ENCODE results near the gene ASTN2. TPM values are rescaled to one million over a fixed set of nuclear protein-coding genes. Genes with fewer than 3 reads are reported as not detected.

Gene ASTN2
- total and polyA plus RNA-seq, 9 of the 15 experiments (the other 6 are each of a cell fraction or from before 2014, with no cell fraction given), result 0.56 to 3.5 (median 1.9) TPM

- in situ Hi-C loops (cut with MboI) (no loop called here), intact Hi-C loops (cut with micrococcal nuclease) (no loop called here)
- H3K9me3 ChIP-seq (replicated peaks; ENCODE audit: control insufficient read depth, insufficient read depth, low read depth, low read length), result no peaks in the 10 kb centered on the region
- FAIRE-seq (peak; percentile 68), DNase-seq (ENCODE audit: extremely low read depth in 1 of 4, low spot score in 3 of 4) (no peak), ATAC-seq (peak; percentile 55)
- H3K27me3 ChIP-seq (ENCODE audit: control insufficient read depth in 2 of 2, insufficient read depth in 2 of 2, low read length in 2 of 2), result no peaks in the 10 kb centered on the region
- ChIA-PET POLR2A (interaction anchor here (0.6 to 2.0 kb wide), 7 partner anchors 9 to 1968 kb away, joined by 3 to 6 read pairs (median 4); no protein-coding TSS in a partner anchor), CTCF (ENCODE audit: low intra/inter-chr PET ratio) (no interaction called here)
- H4K20me1 ChIP-seq (replicated peaks; ENCODE audit: control insufficient read depth, insufficient read depth, low read length), result no peaks in the 10 kb centered on the region
- H3K4me1 ChIP-seq (replicated peaks in 1 of 2; ENCODE audit: control insufficient read depth in 2 of 2, insufficient read depth in 2 of 2, low read length in 2 of 2), result peaks cover 40 to 69% of the 10 kb centered on the region in 2 experiments
- H3K9me1 ChIP-seq (ENCODE audit: control insufficient read depth, insufficient read depth, low read length), result no peaks in the 10 kb centered on the region
- H3K4me3 ChIP-seq, result no peak overlapping the region
- H3K27ac ChIP-seq (ENCODE audit: extremely low read depth, low read depth, low read length), result peak overlapping the region; percentile 80
- H3K36me3 ChIP-seq (ENCODE audit: control insufficient read depth, insufficient read depth, low read length), result no peaks in the 10 kb centered on the region
- peak overlapping the region; percentile 64 for H2AFZ ChIP-seq (ENCODE audit: low read depth, low read length)
- WGBS (ENCODE audit: insufficient coverage, low coverage, missing lambda C conversion rate), result 17% methylated on average over 7 of the region's 7 CpGs
- peak overlapping the region; percentile 49 to 51; a peak in 2 of 4 replicates for H3K9ac ChIP-seq (ENCODE audit: insufficient read depth in 1 of 2, low read depth in 2 of 2, low read length in 2 of 2)
- peak overlapping the region; percentile 9; the same call in 1 of the 2 replicates for H3K4me2 ChIP-seq (ENCODE audit: insufficient read depth, low read length)
- no TSS peak for BruUV-seq (replicated peaks)
- H3K79me2 ChIP-seq (ENCODE audit: control insufficient read depth, insufficient read depth, low read length), result no peaks in the 10 kb centered on the region
- TF ChIP-seq SMAD3 (CRISPR knock-in tag; conservative IDR thresholded peaks at IDR 0.05) (0 out of 2 replicates have a peak, but pooled peaks have one; percentile 26), ZNF668 (CRISPR knock-in tag; IDR thresholded peaks at IDR 0.05) (peak; percentile 33; the same call in 1 of the 2 replicates), HSF4 (CRISPR knock-in tag; IDR thresholded peaks at IDR 0.05; ENCODE audit: borderline replicate concordance) (0 out of 2 replicates have a peak, but pooled peaks have one; percentile 9), CEBPB (tag; IDR thresholded peaks at IDR 0.05) (peak; percentile 87), ZNF133 (CRISPR knock-in tag; IDR thresholded peaks at IDR 0.05) (no peak), ZNF23 (CRISPR knock-in tag; IDR thresholded peaks at IDR 0.05) (0 out of 2 replicates have a peak, but pooled peaks have one; percentile 17), HBP1 (CRISPR knock-in tag; IDR thresholded peaks at IDR 0.05) (0 out of 2 replicates have a peak, but pooled peaks have one; percentile 10), SMARCB1 (IDR thresholded peaks at IDR 0.05; ENCODE audit: insufficient read length, low read depth) (no peak), ILF3 (IDR thresholded peaks at IDR 0.05; ENCODE audit: borderline replicate concordance) (no peak), SRF (CRISPR knock-in tag; IDR thresholded peaks at IDR 0.05) (0 out of 4 replicates have a peak, but pooled peaks of 1 of the 2 experiments have one; percentile 35), MEF2D (tag; conservative IDR thresholded peaks at IDR 0.05; ENCODE audit: low read depth) (0 out of 2 replicates have a peak, but pooled peaks have one; percentile 49), TCF3 (CRISPR knock-in tag; IDR thresholded peaks at IDR 0.05) (no peak), ZNF143 (CRISPR knock-in tag; IDR thresholded peaks at IDR 0.05) (no peak), GTF2F1 (IDR thresholded peaks at IDR 0.05; ENCODE audit: low read depth, low read length) (no peak)
Observed at GRCh38 chr9:116471944-116472506, 942.8 kb downstream of the ASTN2 start.

Measured in K562 (cell line).